GM21390 (cell line): ENCODE results near the gene GCNT1.
"Not testable (repeated sequence)": the region's sequence is repeated elsewhere in the genome, so short reads cannot be mapped to it uniquely, and the experiment has no call there.

Experiments used
- ATAC-seq: cut with Tn5 transposase; IDR thresholded peaks from one replicate; pipeline ENCODE4 v1.9.1; 2021; ENCODE audit not compliant: unreplicated experiment

GCNT1 gene

GRCh38 chr9:76441551-76442322 is 17.2 kb upstream of the GCNT1 start:
- ATAC-seq, result peak; percentile 59

- no peak for ATAC-seq
Observed at GRCh38 chr9:76443887-76444286, 15.1 kb upstream of the GCNT1 start.

GRCh38 chr9:76444322-76444929 is 14.6 kb upstream of the GCNT1 start:
- no peak for ATAC-seq

- no peak for ATAC-seq
Observed at GRCh38 chr9:76445976-76446375, 13.0 kb upstream of the GCNT1 start.

- no peak for ATAC-seq
Observed at GRCh38 chr9:76448501-76448900, 10.5 kb upstream of the GCNT1 start.

GRCh38 chr9:76451234-76451633 is 7.7 kb upstream of the GCNT1 start:
- no peak for ATAC-seq

- ATAC-seq, result no peak
Observed at GRCh38 chr9:76452839-76453238, 6.1 kb upstream of the GCNT1 start.

GRCh38 chr9:76453785-76454184 is 5.2 kb upstream of the GCNT1 start:
- ATAC-seq, result no peak

- ATAC-seq, result no peak
Observed at GRCh38 chr9:76454311-76454710, 4.7 kb upstream of the GCNT1 start.

GRCh38 chr9:76456202-76456926 is 2.6 kb upstream of the GCNT1 start:
- ATAC-seq, result peak; percentile 28

GRCh38 chr9:76459694-76460635 is 983 bp downstream of the GCNT1 start:
- no peak for ATAC-seq

GRCh38 chr9:76462126-76462525 is 3.1 kb downstream of the GCNT1 start:
- ATAC-seq, result no peak

- peak; percentile 51 for ATAC-seq
Observed at GRCh38 chr9:76463211-76463610, 4.2 kb downstream of the GCNT1 start.

- ATAC-seq, result no peak
Observed at GRCh38 chr9:76464706-76465105, 5.7 kb downstream of the GCNT1 start.

GRCh38 chr9:76465442-76466298 is 6.7 kb downstream of the GCNT1 start:
- no peak for ATAC-seq

- ATAC-seq, result no peak
Observed at GRCh38 chr9:76466299-76466605, 7.3 kb downstream of the GCNT1 start.

- ATAC-seq, result no peak
Observed at GRCh38 chr9:76474419-76474818, 15.4 kb downstream of the GCNT1 start.

GRCh38 chr9:76475686-76476085 is 16.7 kb downstream of the GCNT1 start:
- ATAC-seq, result no peak

- ATAC-seq, result not testable (repeated sequence)
Observed at GRCh38 chr9:76477818-76478217, 18.8 kb downstream of the GCNT1 start.

GRCh38 chr9:76478226-76478625 is 19.2 kb downstream of the GCNT1 start:
- no peak for ATAC-seq
